Neural progenitor cell (in vitro differentiated cells): ENCODE results near the gene CYBA.

ENCODE experiments used
- CTCF ChIP-seq: fragments of 200-600 bp; sonication (generic); IDR thresholded peaks from 2 replicates; pipeline ENCODE4 v1.5.1; 2017; ENCODE audit warnings: antibody characterized with exemption, mild to moderate bottlenecking
- EZH2 ChIP-seq: fragments of 200-600 bp; sonication (generic); IDR thresholded peaks from 2 replicates; pipeline ENCODE4 v1.6.1; 2017; ENCODE audit warnings: antibody characterized with exemption, mild to moderate bottlenecking, moderate library complexity
- EZH2phosphoT487 ChIP-seq: fragments of 200-600 bp; sonication (generic); IDR thresholded peaks from 2 replicates; pipeline ENCODE4 v1.6.1; 2017; ENCODE audit warnings: antibody characterized with exemption

- TF ChIP-seq CTCF (no peak), EZH2 (no peak), EZH2phosphoT487 (no peak)
These were observed 40.4 kb upstream of the CYBA start for GRCh38 chr16:88691129-88691813.
